ENCODE data around the gene LTBP1.

LTBP1 gene

GRCh38 chr2:33116799-33117198 is 170.0 kb downstream of the LTBP1 start:
- no peak overlapping the region for H2AFZ ChIP-seq (ENCODE audit: low read depth)
- no peaks in the 10 kb centered on the region for H3K36me3 ChIP-seq (ENCODE audit: insufficient read depth)
- H3K79me2 ChIP-seq (ENCODE audit: insufficient read depth, low read depth): no peaks in the 10 kb centered on the region
- no peak overlapping the region for H3K4me3 ChIP-seq (IDR thresholded peaks at IDR 0.05; ENCODE audit: insufficient read depth, low read depth, low read length)
- TF ChIP-seq CTCF (conservative IDR thresholded peaks at IDR 0.05; ENCODE audit: low read depth, low read length): no peak
- H3K4me1 ChIP-seq (ENCODE audit: low read depth, poor library complexity, severe bottlenecking): no peaks in the 10 kb centered on the region
- H3K9ac ChIP-seq: no peak overlapping the region
- H3K4me2 ChIP-seq: no peak overlapping the region
- H3K27me3 ChIP-seq (ENCODE audit: insufficient read depth, low read depth): no peaks in the 10 kb centered on the region
- no peak overlapping the region for H3K27ac ChIP-seq
- H4K20me1 ChIP-seq (ENCODE audit: insufficient read depth): no peaks in the 10 kb centered on the region

DNA sequence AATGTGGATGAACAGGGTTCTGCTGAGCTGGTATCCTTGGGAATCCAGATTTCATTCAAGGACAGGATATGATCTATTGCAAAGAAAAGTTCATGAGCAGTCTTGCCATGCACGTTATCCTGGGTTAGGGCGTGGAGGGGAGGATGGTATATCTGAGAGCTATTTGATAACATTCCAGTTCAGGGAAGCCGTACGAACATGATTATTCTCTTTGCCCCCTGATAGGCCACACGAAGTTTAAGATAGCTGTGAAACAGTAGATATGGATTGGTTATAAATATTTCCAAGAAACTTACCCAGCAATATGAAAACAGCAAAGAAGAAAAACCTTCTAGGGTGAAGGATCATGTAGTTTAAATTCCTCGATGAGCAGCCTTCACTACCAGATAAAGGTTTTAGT is 171.9 kb downstream of the LTBP1 start:
- no peaks in the 10 kb centered on the region for H3K27me3 ChIP-seq (ENCODE audit: insufficient read depth, low read depth)
- TF ChIP-seq CTCF (conservative IDR thresholded peaks at IDR 0.05; ENCODE audit: low read depth, low read length): no peak
- H3K36me3 ChIP-seq (ENCODE audit: insufficient read depth): no peaks in the 10 kb centered on the region
- H3K4me2 ChIP-seq: no peak overlapping the region
- no peaks in the 10 kb centered on the region for H4K20me1 ChIP-seq (ENCODE audit: insufficient read depth)
- no peaks in the 10 kb centered on the region for H3K4me1 ChIP-seq (ENCODE audit: low read depth, poor library complexity, severe bottlenecking)
- no peak overlapping the region for H3K4me3 ChIP-seq (IDR thresholded peaks at IDR 0.05; ENCODE audit: insufficient read depth, low read depth, low read length)
- H3K79me2 ChIP-seq (ENCODE audit: insufficient read depth, low read depth): no peaks in the 10 kb centered on the region
- H2AFZ ChIP-seq (ENCODE audit: low read depth): no peak overlapping the region
- H3K9ac ChIP-seq: no peak overlapping the region
- no peak overlapping the region for H3K27ac ChIP-seq

GRCh38 chr2:33121416-33121815 is 174.7 kb downstream of the LTBP1 start:
- Histone ChIP-seq H3K79me2 (ENCODE audit: insufficient read depth, low read depth) (no peaks in the 10 kb centered on the region), H3K36me3 (ENCODE audit: insufficient read depth) (no peaks in the 10 kb centered on the region), H2AFZ (ENCODE audit: low read depth) (no peak overlapping the region), H3K4me2 (no peak overlapping the region), H3K9ac (no peak overlapping the region), H3K27me3 (ENCODE audit: insufficient read depth, low read depth) (no peaks in the 10 kb centered on the region), H4K20me1 (ENCODE audit: insufficient read depth) (no peaks in the 10 kb centered on the region), H3K27ac (no peak overlapping the region), H3K4me3 (IDR thresholded peaks at IDR 0.05; ENCODE audit: insufficient read depth, low read depth, low read length) (no peak overlapping the region), H3K4me1 (ENCODE audit: low read depth, poor library complexity, severe bottlenecking) (no peaks in the 10 kb centered on the region)
- no peak for TF ChIP-seq CTCF (conservative IDR thresholded peaks at IDR 0.05; ENCODE audit: low read depth, low read length)

DNA sequence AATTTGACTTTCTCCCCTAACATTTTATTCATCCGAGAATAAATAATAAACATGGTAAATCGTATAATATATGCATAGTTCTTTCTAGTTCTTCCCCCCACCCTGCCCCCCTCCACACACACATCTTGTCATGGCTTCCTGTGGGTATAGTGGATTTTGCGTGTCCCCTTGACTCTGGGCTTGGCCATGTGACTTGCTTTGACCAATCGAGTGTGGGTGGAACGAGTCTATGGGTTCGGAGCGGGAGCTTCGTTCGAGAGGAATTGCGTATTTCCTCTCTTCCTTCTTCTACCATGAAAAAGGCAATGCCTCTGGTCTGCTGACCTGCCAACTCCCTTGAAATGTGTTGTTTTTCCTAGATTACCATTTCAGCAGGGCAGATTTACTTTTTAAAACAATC is 175.2 kb downstream of the LTBP1 start:
- Histone ChIP-seq H3K9ac (no peak overlapping the region), H3K27ac (no peak overlapping the region), H3K4me3 (IDR thresholded peaks at IDR 0.05; ENCODE audit: insufficient read depth, low read depth, low read length) (no peak overlapping the region), H3K4me2 (no peak overlapping the region), H3K36me3 (ENCODE audit: insufficient read depth) (no peaks in the 10 kb centered on the region), H3K79me2 (ENCODE audit: insufficient read depth, low read depth) (no peaks in the 10 kb centered on the region), H2AFZ (ENCODE audit: low read depth) (no peak overlapping the region), H3K27me3 (ENCODE audit: insufficient read depth, low read depth) (no peaks in the 10 kb centered on the region), H4K20me1 (ENCODE audit: insufficient read depth) (no peaks in the 10 kb centered on the region), H3K4me1 (ENCODE audit: low read depth, poor library complexity, severe bottlenecking) (no peaks in the 10 kb centered on the region)
- no peak for TF ChIP-seq CTCF (conservative IDR thresholded peaks at IDR 0.05; ENCODE audit: low read depth, low read length)

DNA sequence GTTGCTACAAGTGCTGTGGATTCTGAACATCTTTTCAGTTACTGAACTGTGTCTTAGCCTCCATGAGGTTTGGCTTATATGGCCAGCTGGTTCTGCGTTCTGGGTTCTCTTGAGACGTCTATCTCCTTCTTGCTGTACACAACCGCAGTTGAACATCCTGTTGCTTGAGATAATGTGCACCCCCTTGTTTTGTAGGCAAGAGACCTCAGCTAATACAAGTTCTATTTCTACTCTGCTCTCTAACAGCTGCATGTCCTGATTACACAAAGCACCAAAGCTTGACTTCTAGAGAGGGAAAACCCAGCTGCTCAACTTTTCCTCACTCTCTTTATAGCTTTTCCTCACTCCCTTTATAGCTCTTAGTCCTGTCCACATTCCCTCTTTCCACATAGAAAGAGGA is 176.0 kb downstream of the LTBP1 start:
- Histone ChIP-seq H4K20me1 (ENCODE audit: insufficient read depth) (no peaks in the 10 kb centered on the region), H3K27ac (no peak overlapping the region), H3K9ac (no peak overlapping the region), H3K27me3 (ENCODE audit: insufficient read depth, low read depth) (no peaks in the 10 kb centered on the region), H3K4me3 (IDR thresholded peaks at IDR 0.05; ENCODE audit: insufficient read depth, low read depth, low read length) (no peak overlapping the region), H2AFZ (ENCODE audit: low read depth) (no peak overlapping the region), H3K4me1 (ENCODE audit: low read depth, poor library complexity, severe bottlenecking) (no peaks in the 10 kb centered on the region), H3K79me2 (ENCODE audit: insufficient read depth, low read depth) (no peaks in the 10 kb centered on the region), H3K4me2 (no peak overlapping the region), H3K36me3 (ENCODE audit: insufficient read depth) (no peaks in the 10 kb centered on the region)
- TF ChIP-seq CTCF (conservative IDR thresholded peaks at IDR 0.05; ENCODE audit: low read depth, low read length): no peak

All from KMS-11 (cell line).